Keratinocyte (primary cell): ENCODE data around the gene BPIFA3. TPM values are rescaled to one million over a fixed set of nuclear protein-coding genes. Genes with fewer than 3 reads are reported as not detected.

Experiments used
- DNase-seq: peaks from one replicate; pipeline ENCODE4 v3.0.0-alpha.2; 2011; ENCODE audit warnings: low read depth, missing footprints, low spot score
- FAIRE-seq: peaks from 2 replicates; lab custom pipeline; 2011; peaks lifted over from hg19 to GRCh38; lab: Jason Lieb, UNC
- H2AFZ ChIP-seq: 2 replicates; pipeline ENCODE4 v1.6.0; 2012; ENCODE audit warnings: low read length, control low read depth, inconsistent platforms; ENCODE audit not compliant: control insufficient read depth
- H3K27ac ChIP-seq: 2 replicates; pipeline ENCODE4 v1.5.1; 2011; ENCODE audit warnings: low read length; ENCODE audit not compliant: control insufficient read depth, insufficient read depth
- H3K27me3 ChIP-seq: 3 replicates; pipeline ENCODE4 v1.6.0; 2011; ENCODE audit warnings: low read length; ENCODE audit not compliant: control insufficient read depth, insufficient read depth; ENCODE audit errors: extremely low read depth
- H3K36me3 ChIP-seq, 2 experiments: 2 replicates in 1 of 2; 3 replicates in 1 of 2; pipeline ENCODE4 v1.5.1; 2011; ENCODE audit warnings: low read length in 2 of 2, mild to moderate bottlenecking in 1 of 2; ENCODE audit not compliant: control insufficient read depth in 2 of 2, insufficient read depth in 2 of 2; ENCODE audit errors: extremely low read depth in 1 of 2
- H3K4me1 ChIP-seq: 3 replicates; pipeline ENCODE4 v1.5.1; 2011; ENCODE audit warnings: low read length; ENCODE audit not compliant: control insufficient read depth, insufficient read depth; ENCODE audit errors: extremely low read depth
- H3K4me2 ChIP-seq: 3 replicates; pipeline ENCODE4 v1.6.0; 2011; ENCODE audit warnings: low read depth, low read length; ENCODE audit not compliant: control insufficient read depth, insufficient read depth; ENCODE audit errors: extremely low read depth
- H3K4me3 ChIP-seq, 3 experiments: fragments of 200-600 bp in 1 of 3; sonication (generic) in 1 of 3; 2 replicates in 2 of 3; 3 replicates in 1 of 3; pipeline ENCODE4 v1.5.1; 2011 to 2016; ENCODE audit warnings: low read length in 3 of 3, mild to moderate bottlenecking in 3 of 3, control low read depth in 2 of 3, inconsistent platforms in 1 of 3, low read depth in 1 of 3, mixed read lengths in 1 of 3, mixed run types in 1 of 3, moderate library complexity in 1 of 3; ENCODE audit not compliant: control insufficient read depth in 2 of 3, insufficient read depth in 2 of 3; ENCODE audit errors: extremely low read depth in 1 of 3
- H3K79me2 ChIP-seq: 2 replicates; pipeline ENCODE4 v1.6.0; 2012; ENCODE audit warnings: low read length; ENCODE audit not compliant: control insufficient read depth, insufficient read depth
- H3K9ac ChIP-seq: 3 replicates; pipeline ENCODE4 v1.6.0; 2011; ENCODE audit warnings: low read length; ENCODE audit not compliant: control insufficient read depth, insufficient read depth; ENCODE audit errors: extremely low read depth
- H3K9me1 ChIP-seq: 3 replicates; pipeline ENCODE4 v1.6.0; 2011; ENCODE audit warnings: low read length; ENCODE audit not compliant: control insufficient read depth, insufficient read depth; ENCODE audit errors: extremely low read depth
- H3K9me3 ChIP-seq: 2 replicates; pipeline ENCODE4 v1.5.1; 2012; ENCODE audit warnings: low read depth, low read length; ENCODE audit not compliant: control insufficient read depth
- H4K20me1 ChIP-seq: 3 replicates; pipeline ENCODE4 v1.6.0; 2011; ENCODE audit warnings: low read length; ENCODE audit not compliant: control insufficient read depth, insufficient read depth; ENCODE audit errors: extremely low read depth
- CTCF ChIP-seq, 3 experiments: IDR thresholded peaks in 1 of 3; conservative IDR thresholded peaks in 1 of 3; optimal IDR thresholded peaks in 1 of 3; 2 replicates in 2 of 3; 3 replicates in 1 of 3; pipeline versions ENCODE3 to v1.5.1; 2011; ENCODE audit warnings: low read length in 3 of 3, mild to moderate bottlenecking in 3 of 3, moderate library complexity in 2 of 3, control low read depth in 1 of 3, inconsistent platforms in 1 of 3; ENCODE audit not compliant: insufficient read depth in 2 of 3; ENCODE audit errors: extremely low read depth in 1 of 3
- EZH2 ChIP-seq: IDR thresholded peaks from one replicate; pipeline ENCODE4 v1.6.1; 2012; ENCODE audit warnings: inconsistent platforms, mild to moderate bottlenecking, low read length, moderate library complexity
- dilution Hi-C: fragments of 300-500 bp; cut with MboI; formaldehyde crosslinking; loops from one replicate; pipeline ENCODE4 v1.7.0; 2020; ENCODE audit warnings: low sequenced_read_pairs; ENCODE audit not compliant: extremely low pct_ligation_motif_present
- polyA plus RNA-seq, 5 experiments: library from polyadenylated mRNA; depleted of rRNA in 3 of 5; stranded (reverse) in 3 of 5; stranded (forward) in 1 of 5; unstranded in 1 of 5; fragments of >200 nt; gene quantifications; 1 replicate in 1 of 5; 2 replicates in 3 of 5; 3 replicates in 1 of 5; pipeline versions ENCODE4 v1.2.1 to v1.2.3, GENCODE V29; 2011 to 2012; ENCODE audit warnings: missing spikeins in 2 of 5, low read depth in 1 of 5, low replicate concordance in 1 of 5

BPIFA3 gene
- polyA plus RNA-seq, 1 donor (not counting 4 experiments of a cell fraction or from before 2014, with no cell fraction given) = not detected

GRCh38 chr20:33191484-33191883, 25.7 kb upstream of the BPIFA3 start:
- H3K4me3 ChIP-seq = no peak overlapping the region
- FAIRE-seq = no peak
- no peaks in the 10 kb centered on the region for H3K9me1 ChIP-seq
- H3K4me1 ChIP-seq = no peaks in the 10 kb centered on the region
- H3K27ac ChIP-seq = no peak overlapping the region
- no peak overlapping the region for H3K4me2 ChIP-seq
- no peaks in the 10 kb centered on the region for H3K79me2 ChIP-seq
- H3K27me3 ChIP-seq = no peaks in the 10 kb centered on the region
- no peaks in the 10 kb centered on the region for H3K36me3 ChIP-seq
- no peak overlapping the region for H2AFZ ChIP-seq
- no peak for DNase-seq
- no peaks in the 10 kb centered on the region for H4K20me1 ChIP-seq
- no peak overlapping the region for H3K9ac ChIP-seq
- dilution Hi-C loops = no loop called here
- no peak for TF ChIP-seq CTCF (optimal IDR thresholded peaks at IDR 0.05 in 1 of 3, IDR thresholded peaks at IDR 0.05 in 1 of 3, conservative IDR thresholded peaks at IDR 0.05 in 1 of 3; ENCODE audit: extremely low read depth in 1 of 3, insufficient read depth in 2 of 3, low read length in 3 of 3)
- no peak for TF ChIP-seq EZH2
- no peaks in the 10 kb centered on the region for H3K9me3 ChIP-seq

- Histone ChIP-seq H3K9ac (no peak overlapping the region), H3K4me1 (no peaks in the 10 kb centered on the region), H3K79me2 (no peaks in the 10 kb centered on the region), H3K27me3 (no peaks in the 10 kb centered on the region), H4K20me1 (no peaks in the 10 kb centered on the region), H3K9me1 (no peaks in the 10 kb centered on the region), H3K4me2 (no peak overlapping the region), H3K4me3 (no peak overlapping the region), H3K27ac (no peak overlapping the region), H3K36me3 (no peaks in the 10 kb centered on the region), H2AFZ (no peak overlapping the region), H3K9me3 (no peaks in the 10 kb centered on the region)
- DNase-seq (no peak), FAIRE-seq (no peak)
- no peak for TF ChIP-seq CTCF (optimal IDR thresholded peaks at IDR 0.05 in 1 of 3, IDR thresholded peaks at IDR 0.05 in 1 of 3, conservative IDR thresholded peaks at IDR 0.05 in 1 of 3; ENCODE audit: extremely low read depth in 1 of 3, insufficient read depth in 2 of 3, low read length in 3 of 3)
- TF ChIP-seq EZH2 = no peak
- dilution Hi-C loops = no loop called here
Observed at GRCh38 chr20:33191955-33192354, 25.2 kb upstream of the BPIFA3 start.
